T-helper 1 cell (primary cell): ENCODE results near the gene SCGB3A1.
A peak's percentile ranks its signal among the peaks of the same experiment; 100 is the strongest.

Experiments used
- DNase-seq, 5 donors: peaks; one replicate each; pipeline ENCODE4 v3.0.0-alpha.2; 2012 to 2020

Gene SCGB3A1

DNA sequence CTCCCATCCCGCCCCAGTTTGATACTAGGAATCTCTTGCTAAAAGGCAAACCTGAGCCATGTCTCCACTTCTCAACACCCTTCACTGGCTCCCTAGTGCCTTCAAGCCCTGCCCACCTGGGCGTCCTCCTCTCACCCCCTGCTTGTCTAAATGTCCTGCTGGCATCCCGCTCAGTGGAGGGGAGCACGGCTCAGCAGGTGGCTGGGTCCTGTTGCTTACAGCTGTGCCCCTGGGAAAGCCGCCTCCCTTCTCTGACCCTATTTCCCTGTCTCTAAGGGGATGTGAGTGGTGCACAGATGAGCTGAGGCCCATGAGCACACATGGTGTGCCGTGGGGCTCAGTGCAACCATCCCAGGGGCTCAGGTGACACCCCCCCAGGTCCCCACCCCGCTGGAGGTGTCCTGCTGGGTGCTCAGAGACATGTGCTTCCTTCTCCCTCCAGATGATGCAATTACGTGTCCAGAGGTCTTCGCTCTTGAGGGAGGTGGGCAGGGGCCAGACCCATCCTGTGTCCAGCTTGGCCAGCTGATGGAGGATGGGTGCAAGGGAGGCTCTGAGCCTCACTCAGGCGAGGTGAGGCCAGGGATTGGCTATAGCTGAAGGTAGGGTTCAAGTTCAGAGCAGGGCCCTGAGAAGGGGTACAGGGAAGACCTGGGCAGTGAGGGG lies 34.0 kb upstream of the SCGB3A1 start:
- DNase-seq, result no peak

DNA sequence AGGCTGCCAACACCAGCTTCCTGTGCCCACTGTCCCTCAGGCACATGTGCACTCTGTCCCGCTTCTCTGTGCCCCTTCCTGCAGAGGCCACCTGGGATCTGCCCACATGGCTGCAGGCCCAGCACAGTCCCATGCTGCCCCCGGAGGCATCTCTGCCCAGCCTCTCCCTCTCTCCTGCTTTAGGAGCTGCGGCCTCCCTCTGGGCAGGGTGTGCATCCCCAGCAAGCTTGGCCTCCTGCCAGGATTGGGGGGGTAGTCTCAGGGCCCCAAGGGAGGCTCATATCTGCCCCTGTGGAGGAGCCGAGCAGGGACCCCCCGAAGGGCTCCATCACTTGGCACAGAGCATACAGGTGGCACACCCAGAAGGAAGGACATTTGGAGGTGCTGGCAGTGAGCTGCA lies 33.3 kb upstream of the SCGB3A1 start:
- DNase-seq, result no peak

DNA sequence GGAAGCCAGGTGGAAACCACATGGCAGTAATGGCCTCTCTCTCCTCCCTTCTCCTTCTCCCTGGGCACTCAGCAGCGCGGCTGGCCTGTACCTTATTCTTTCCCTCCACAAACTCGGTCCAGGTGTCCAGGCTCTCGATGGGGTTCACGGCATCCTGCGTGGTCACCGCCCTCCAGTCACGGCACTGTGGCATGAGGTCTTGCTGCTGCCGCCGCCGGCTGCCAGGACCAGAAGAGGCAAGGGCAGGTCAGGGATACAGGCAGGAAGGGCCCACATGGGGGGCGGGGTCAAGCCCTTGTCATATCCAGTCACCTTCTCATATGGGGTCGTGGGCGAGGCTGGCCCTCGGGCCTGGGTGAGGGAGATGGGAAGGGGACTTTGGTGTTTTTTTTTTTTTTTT lies 32.5 kb upstream of the SCGB3A1 start:
- no peak for DNase-seq

DNA sequence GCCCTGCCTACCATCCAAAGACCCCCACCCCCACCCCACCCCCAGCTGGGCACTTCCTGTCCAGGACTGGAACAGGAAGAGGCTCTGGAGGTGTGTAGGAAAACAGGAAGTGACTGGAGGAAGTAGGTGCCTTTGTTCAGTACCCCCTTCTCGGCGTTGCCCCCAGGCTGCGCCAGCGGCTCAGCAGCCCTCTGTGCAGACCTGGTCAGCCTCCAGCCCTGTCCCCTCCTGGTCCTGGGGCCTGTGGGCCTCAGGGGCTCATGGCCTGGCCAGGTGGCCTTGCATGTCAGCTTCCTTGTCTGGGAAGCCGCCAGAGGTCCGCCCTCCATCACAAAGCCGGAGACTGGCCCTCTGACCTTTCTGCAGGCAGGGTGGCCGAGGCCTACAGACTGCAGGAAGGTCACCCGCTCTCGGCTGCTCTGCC lies 32.1 kb upstream of the SCGB3A1 start:
- DNase-seq, result no peak

DNA sequence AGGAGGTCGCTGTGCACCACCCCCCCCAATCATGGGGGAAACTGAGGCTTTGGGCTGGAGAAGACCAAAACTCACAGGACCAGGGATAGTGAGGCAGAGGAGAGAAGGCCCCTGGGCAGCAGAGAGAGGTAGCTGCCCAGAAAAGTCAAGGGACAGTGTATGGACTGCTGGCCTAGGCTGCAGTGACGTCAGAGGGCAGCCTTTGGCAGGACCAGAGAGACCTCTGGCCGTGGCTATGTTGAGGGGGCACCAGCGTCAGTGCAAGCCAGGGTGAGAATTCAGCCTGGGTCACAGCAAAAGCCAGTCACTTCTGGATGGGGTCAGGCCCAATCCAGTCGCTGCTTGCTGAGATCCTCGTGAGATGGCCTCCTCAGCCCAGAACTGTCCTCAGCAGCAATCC lies 31.6 kb upstream of the SCGB3A1 start:
- DNase-seq, result no peak

DNA sequence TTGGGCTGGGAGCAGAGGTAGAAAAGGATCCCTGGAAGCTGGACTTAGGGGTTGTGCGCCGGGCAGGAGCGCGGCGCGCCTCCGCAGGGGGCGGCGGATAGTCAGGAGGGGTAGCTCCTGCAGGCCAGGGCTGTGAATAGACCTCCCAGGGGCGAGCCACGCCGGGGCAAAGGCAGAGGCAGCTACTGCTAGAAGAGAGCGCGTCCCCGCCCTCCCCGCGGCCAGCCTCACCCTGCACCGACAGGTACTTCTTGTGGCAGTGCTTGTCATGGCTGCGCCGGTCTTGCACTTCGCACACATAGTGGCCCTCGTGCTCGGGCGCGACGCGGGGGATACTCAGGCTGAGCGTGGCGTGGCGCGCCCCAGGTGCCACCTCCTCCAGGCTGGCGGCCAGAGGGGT lies 30.0 kb upstream of the SCGB3A1 start:
- DNase-seq, result no peak

DNA sequence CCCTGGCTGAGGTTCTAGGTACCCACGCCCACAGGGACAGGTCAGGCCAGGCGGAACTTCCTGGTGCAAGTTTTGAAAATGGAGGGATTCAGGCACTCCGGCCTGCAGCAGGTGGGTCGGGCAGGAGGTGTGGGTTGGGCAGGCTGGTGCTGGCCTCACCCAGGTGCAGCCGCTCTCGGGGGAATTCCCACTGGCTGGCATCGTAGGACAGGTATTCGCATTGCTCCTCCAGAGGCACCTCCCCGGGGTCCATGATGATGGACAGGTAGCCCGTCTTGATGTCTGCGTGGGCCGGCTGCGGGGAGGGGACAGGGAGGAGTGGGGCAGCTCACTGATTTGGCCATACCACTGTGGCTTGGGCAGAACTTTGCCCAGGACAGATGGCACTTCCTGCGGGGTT lies 28.7 kb upstream of the SCGB3A1 start:
- DNase-seq, result no peak

DNA sequence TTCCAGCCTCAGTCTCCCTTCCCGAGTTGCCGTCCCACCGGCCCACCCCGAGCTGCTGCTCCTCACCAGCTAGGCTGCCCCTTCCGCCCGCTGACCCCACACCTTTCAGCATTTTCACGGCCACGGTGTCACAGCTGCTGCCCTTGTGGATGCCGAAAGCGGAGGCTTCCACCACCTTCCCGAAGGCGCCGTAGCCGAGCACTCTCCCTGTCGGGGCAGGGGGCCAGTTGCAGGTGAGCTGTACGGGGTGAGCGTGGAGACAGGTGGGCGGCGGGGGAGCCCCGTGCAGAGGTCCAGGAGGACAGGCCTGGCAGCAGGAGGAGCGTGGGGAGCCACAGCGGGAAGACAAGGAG lies 28.2 kb upstream of the SCGB3A1 start:
- no peak for DNase-seq

DNA sequence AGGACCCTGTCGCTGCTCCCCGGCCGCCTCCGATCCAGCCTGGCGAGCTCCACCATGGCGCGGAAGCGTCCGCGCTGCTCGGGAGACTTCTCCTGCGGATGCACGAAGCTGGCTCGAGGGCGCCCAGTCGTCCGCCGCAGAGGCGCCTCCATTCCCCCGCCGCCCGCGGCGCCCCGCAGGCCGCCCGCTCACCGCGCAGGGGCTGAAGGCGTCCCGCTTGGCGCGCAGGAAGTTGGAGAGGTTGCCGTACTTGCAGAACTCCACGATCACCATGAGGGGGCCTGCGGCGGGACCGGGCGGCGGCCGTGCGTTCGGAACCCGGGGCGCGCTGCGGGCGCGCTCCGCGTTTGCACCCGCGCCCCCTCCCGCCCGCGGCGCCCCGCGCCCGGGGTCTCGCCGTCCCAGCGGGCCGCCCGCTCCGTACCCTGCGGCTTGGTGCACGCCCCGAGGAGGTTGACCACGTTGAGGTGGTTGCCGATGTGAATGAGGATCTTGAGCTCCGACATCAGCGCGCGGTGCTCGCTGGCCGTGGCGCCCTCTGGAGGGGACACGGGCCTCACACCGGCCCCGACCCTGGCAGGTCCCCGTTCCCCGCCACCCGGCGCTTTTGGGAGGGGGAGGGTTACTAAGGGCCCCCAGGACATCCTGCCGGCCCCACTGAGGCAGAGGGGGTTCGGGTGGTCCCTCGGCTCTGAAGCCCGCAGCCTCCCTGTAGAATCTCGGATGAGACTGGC lies 27.7 kb upstream of the SCGB3A1 start:
- DNase-seq, result peak in 3 of 5 donors; percentile 13 to 44 (median 21)

DNA sequence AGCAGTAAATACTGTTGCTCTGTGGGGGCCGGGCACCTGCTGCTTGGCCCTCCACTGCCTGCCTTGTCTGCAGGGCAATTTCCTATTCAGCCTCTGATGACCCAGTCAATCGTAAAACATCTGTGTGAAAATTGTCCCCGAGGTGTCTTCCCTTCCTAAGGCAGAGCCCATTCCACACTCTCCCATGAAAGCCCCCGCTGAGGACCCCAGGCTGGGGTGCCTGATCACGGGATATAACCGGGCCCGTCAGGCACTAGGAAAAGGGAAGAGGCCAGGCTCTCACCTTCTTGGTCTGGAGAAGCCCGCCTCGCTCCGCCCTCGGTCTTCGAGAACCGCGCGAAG lies 27.2 kb upstream of the SCGB3A1 start:
- no peak for DNase-seq

DNA sequence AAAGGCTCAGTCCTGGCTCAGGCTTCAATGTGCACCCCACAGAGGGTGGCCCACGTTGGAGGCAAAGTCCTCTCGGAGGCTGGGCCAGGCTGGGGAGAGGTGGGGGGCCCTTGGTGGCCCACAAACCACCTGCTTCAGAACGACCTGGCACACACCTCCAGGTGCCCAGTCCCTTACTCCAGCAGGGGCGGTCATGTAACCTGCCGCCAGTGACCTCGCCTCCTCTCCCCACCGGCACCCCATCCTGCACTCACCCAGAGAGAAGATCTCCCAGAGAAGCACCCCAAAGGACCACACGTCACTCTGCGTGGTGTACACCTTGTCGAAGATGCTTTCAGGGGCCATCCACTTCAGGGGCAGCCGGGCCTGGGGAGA lies 22.5 kb upstream of the SCGB3A1 start:
- DNase-seq, result no peak

DNA sequence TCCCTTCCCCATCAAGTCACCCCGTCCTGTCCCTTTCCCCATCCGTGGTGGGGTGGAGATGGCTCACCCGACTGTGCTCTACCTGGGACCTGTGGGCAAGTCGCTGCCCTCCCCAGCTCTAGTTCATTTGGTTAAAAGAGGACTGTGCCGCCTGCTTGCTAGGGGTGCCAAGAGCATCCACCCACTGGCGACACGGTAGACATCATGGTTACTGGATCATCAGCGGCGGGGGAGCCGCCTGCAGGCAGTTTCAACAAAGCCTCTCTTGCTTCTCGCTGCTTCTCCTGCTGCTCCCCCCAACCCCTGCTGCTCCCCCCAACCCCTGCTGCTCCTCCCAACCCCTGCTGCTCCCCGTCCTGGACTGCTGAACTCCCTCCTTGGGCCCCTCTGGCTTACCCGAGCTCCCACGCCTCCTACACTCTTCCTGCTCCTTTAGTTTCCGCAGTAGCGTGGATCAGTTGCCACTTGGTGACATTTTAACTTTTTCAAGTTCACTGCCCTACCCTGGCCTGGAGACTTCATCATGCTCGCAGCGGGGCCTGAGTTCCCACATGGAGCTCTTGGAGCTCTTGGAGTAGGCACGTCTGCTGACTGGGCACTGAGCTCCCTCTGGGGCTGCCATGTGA lies 22.0 kb upstream of the SCGB3A1 start:
- DNase-seq, result no peak

DNA sequence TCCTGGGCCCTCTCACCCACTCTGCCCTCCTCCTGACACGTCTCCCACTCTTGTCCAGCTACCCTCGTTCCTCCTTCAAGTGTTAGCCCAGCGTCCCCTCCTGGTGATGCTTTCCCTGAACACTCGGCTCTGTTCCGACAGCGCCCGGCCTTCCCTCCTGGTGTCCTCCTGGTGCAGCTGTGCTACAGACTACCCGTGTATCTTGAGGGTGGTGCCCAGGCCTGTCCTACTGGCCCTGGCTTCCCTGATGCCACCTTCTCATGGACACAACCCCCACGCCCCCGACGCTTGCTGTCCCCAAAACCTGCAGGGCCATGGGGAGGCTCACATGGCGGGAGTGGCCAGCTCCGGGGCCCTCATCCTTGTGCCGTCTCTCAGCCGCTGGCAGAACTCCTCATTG lies 21.4 kb upstream of the SCGB3A1 start:
- DNase-seq, result no peak

DNA sequence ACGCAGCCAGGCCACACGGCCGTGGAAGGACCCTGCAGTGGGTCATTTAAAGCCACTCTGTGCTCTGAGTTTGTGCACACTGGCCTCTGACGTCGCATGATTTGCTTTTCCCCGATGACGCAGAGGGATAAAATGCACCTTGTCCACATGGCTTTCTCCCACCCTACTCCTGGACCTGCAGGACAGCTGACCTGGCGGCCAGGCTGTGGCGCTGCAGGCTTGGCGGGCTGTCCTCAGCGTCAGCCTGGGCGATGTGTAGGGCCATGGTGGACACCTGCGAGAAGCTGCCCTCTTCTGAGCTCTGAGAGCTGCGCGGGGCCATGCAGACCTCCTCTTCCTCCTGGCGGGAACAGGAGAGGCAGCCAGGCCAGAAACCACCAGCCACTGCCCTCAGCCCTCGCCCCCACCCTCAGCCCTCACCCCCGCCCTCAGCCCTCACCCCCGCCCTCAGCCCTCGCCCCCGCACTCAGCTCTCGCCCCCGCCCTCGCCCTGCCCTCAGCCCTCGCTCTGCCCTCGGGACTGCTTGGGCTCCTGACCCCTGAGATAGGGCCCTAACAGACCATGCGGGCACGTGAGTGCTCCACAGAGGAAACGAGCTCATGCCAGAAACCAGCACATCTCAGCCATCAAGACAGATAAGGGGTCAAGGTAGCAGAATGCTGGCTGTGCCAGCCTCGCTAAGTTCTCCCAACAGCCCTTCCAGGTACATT lies 20.0 kb upstream of the SCGB3A1 start:
- DNase-seq, result no peak

DNA sequence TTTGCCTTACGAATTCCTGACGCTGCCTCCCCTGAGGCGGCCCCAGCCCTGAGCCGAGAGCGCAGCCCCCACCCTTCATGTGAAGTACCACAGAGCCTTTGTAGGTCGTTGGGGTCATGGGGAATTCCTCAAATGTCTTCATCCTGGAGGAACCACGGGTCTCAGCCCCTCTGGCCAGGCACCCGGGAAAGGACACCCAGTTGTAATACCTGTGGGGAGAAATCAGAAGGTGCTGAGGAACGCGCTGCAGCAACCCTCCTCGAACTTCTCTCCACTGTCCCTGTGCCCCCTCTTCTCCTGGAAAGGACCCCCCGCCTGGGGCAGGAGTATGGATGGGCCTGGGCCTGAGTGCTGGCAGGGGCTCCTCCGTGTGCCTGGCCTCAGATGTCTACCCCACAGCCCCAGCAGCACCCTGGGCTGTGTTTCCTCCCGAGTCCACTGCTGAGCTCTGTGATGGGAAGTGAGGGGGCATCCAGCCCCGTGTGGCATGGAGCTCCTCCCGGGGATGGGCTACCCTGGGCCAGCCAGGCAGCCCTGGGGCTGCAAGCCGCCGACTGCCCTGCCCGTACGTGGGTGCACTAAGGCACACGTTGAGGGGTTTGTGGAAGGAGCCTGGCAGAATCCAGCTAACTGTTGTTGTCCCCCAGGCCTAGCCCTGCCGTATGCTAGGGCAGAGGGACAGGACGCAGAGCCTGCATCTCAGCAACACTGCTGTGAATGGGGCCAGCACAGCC lies 18.7 kb upstream of the SCGB3A1 start:
- DNase-seq, result no peak

DNA sequence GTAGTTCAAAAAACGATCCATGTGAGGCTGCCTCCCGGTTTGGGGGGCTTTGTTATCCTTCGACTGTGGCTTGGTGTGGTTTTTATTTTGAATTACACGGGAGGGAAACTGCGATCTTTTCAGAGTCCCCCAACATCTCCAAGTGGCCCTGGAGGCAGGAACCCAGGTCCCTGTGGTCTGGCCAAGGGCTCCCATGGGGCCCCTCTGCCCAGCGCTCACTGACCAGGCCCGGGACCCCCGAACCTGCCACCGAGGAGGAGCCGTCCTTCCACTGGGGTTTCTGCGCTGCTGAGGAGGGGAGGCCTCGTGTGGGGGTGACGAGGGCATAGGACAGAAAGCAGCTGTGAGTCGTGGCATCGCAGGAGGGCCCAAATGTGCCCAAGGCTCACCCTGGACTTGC lies 18.1 kb upstream of the SCGB3A1 start:
- no peak for DNase-seq

DNA sequence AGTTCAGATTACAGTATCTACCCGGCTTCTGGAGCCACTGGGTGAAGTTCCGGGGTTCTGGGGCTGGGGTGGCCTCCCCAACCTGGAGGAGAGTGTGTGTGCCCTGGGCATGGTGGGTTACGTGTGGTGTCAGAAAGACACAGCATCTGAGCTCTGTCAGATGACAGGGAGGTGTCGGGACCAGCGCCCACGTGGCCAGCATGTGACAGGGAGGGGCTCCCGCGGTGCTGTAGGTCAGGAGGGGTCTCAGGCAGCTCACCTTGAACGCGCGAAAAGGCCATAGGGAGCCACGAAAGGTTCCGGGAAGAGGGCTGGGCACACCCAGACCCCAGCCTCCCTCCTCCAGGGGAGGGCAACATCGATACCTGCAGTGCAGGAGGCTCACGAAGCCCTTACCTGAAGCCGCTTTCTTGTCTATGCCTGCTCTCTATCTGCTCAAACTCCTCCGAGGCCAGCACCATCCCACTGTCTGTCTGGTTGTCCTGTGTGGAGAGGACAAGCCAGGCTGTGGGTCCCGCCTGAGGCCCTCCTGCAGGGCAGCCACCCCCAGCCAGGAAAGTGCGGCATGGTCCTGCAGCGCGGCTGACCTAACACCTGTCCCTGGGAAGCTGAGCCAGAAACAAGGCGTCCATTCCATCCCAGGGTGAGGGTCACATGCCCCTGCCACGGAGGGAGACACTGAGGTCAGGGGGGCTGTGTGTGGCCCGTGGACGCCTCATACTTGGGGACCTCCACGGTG lies 17.4 kb upstream of the SCGB3A1 start:
- DNase-seq, result no peak

DNA sequence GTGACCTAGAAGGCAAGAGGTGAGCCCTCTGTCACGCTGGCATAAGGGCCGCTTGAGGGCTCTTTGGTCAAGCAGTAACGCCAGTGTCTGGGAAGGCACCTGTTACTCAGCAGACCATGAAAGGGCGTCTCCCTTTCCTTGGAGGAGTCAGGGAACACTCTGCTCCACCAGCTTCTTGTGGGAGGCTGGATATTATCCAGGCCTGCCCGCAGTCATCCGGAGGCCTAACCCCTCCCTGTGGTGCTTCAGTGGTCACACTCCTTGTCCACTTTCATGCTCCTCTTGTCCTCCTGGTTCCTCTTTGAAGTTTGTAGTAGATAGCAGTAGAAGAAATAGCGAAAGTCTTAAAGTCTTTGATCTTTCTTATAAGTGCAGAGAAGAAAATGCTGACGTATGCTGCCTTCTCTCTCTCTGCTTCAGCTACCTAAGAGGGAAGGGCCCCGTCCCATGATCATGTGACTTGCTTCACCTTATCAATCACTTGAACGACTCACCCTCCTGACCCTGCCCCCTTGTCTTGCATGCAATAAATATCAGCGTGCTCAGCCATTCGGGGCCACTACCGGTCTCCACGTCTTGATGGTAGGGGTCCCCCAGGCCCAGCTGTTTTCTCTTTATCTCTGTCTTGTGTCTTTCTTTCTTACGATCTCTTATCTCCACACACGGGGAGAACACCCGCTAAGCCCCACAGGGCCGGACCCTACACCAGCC lies 16.7 kb upstream of the SCGB3A1 start:
- no peak for DNase-seq

DNA sequence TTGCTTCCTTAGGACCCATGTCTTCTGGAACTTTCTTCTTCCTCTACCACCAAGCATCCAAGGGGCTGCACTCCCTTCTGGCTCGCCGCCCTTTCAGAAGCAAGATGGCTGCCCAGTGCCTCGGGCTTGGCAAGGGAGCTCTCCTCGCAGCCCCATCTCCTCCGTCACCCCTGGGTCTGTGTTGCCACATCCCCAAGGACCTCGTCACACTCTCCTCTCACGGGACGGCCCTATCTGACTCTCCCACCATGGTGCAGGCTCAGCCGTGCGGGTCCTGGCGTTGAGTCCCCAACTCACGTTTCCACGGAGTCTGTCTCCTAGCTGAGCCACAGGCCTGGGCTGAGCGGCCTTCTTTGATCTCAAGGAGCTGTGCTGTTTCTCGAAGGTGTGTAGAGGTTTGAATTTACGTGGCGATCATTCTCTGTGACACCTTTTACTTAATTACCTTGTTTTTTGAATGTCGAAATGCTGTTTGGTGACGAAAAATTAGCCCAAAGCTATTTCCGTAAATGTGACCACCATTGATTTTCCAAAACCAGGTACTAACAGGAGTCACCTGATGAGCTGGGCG lies 15.0 kb upstream of the SCGB3A1 start:
- no peak for DNase-seq

DNA sequence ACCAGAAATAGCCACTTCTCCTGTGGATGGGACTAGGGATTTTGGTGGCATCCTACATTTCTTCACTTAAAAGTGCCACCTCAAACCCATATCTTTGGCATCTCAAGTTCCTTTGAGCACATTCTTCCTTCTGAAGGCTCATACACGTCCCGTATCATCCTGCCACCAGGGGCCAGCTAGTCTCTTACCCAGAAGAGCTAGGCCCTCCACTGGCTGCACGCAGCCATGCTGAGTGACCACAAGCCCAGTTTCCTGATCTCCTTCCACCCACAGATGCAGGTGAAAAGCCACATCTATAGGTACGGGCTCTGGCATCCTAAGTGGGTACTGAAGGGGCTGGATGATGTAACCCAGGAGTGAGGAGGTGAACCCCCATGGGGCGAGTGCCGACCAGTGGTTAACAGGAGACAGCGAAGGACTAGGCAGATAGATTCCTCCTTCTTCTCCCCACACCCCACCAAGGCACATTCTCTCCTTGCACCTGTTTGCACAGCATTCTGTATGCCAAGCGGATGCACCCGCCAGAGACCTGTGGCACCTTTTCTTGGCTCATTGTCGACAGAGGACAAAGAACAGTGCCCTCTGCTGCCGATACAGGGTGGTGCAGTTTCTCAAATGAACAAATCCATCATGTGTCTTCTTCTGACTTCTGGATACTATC lies 14.4 kb upstream of the SCGB3A1 start:
- peak in 2 of 5 donors; percentile 44 to 70 for DNase-seq

DNA sequence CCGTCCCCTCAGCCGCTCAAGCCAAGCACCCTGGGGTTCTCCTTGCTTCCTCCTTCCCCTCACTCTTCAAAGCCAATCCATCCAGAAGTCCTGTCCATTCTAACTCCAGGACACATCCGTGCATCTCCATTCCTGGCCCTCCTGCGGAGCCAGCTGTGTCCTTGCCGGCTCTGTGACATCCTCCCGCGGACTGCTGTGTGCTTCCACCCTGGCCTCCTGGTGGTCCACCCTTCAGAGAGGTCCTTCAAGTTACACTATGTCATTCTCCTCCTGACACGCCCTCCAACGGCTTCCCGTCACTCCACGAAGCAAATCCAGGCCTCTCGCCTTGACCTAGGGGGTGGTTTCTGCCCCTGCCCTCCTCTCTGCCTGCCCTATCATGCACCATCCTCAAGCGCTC lies 13.0 kb upstream of the SCGB3A1 start:
- no peak for DNase-seq
